Neural cell (in vitro differentiated cells): ENCODE measurements around the gene RHBDF2. TPM values are rescaled to one million over a fixed set of nuclear protein-coding genes. Genes with fewer than 3 reads are reported as not detected.

Experiments used
- H2AFZ ChIP-seq: fragments of 200-600, 300-800 bp; sonication (generic), shearing (Covaris generic); 2 replicates; pipeline ENCODE4 v1.6.0; 2014; ENCODE audit warnings: low read depth, mild to moderate bottlenecking, antibody characterized with exemption, low read length, moderate library complexity
- H3F3A ChIP-seq: fragments of 200-600 bp; shearing (Covaris generic); 2 replicates; pipeline ENCODE4 v1.6.1; 2016; ENCODE audit warnings: mild to moderate bottlenecking, moderate library complexity, mixed read lengths, antibody characterized with exemption, low read length; ENCODE audit not compliant: insufficient read depth, poor library complexity, severe bottlenecking
- H3K27ac ChIP-seq: fragments of 200-600, 300-800 bp; sonication (generic), shearing (Covaris generic); 2 replicates; pipeline ENCODE4 v1.5.1; 2014; ENCODE audit warnings: mild to moderate bottlenecking, low read length, moderate library complexity
- H3K27me3 ChIP-seq: fragments of 300-800, 200-600 bp; sonication (generic), shearing (Covaris generic); 2 replicates; pipeline ENCODE4 v1.6.0; 2014; ENCODE audit warnings: mild to moderate bottlenecking, low read depth, low read length, moderate library complexity; ENCODE audit not compliant: insufficient read depth
- H3K36me3 ChIP-seq: fragments of 300-800, 200-600 bp; sonication (generic), shearing (Covaris generic); 2 replicates; pipeline ENCODE4 v1.5.1; 2014; ENCODE audit warnings: mild to moderate bottlenecking, antibody characterized with exemption, low read length, moderate library complexity; ENCODE audit not compliant: insufficient read depth
- H3K4me2 ChIP-seq: fragments of 300-800, 200-600 bp; sonication (generic), shearing (Covaris generic); 2 replicates; pipeline ENCODE4 v1.6.0; 2014; ENCODE audit warnings: mild to moderate bottlenecking, low read length
- H3K4me3 ChIP-seq: fragments of 300-800, 200-600 bp; sonication (generic), shearing (Covaris generic); 2 replicates; pipeline ENCODE4 v1.5.1; 2014; ENCODE audit warnings: mild to moderate bottlenecking, low read length, moderate library complexity
- H3K79me2 ChIP-seq: fragments of 200-600 bp; shearing (Covaris generic); replicated peaks from 2 replicates; pipeline ENCODE4 v1.6.0; 2014; ENCODE audit warnings: mild to moderate bottlenecking, low read length, moderate library complexity; ENCODE audit not compliant: insufficient read depth
- H3K9ac ChIP-seq: fragments of 300-800, 200-600 bp; sonication (generic), shearing (Covaris generic); 2 replicates; pipeline ENCODE4 v1.6.1; 2016; ENCODE audit warnings: mild to moderate bottlenecking, low read length, mixed read lengths
- H3K9me2 ChIP-seq: fragments of 200-600 bp; shearing (Covaris generic); 2 replicates; pipeline ENCODE4 v1.6.1; 2016; ENCODE audit warnings: mild to moderate bottlenecking, low read length, mixed read lengths; ENCODE audit not compliant: insufficient read depth
- H3K9me3 ChIP-seq: fragments of 200-600, 300-800 bp; sonication (generic), shearing (Covaris generic); 2 replicates; pipeline ENCODE4 v1.6.1; 2016; ENCODE audit warnings: mild to moderate bottlenecking, mixed run types, low read length, moderate library complexity, mixed read lengths
- H4K20me1 ChIP-seq: fragments of 200-600 bp; shearing (Covaris generic); 2 replicates; pipeline ENCODE4 v1.6.1; 2016; ENCODE audit warnings: mild to moderate bottlenecking, mixed run types; ENCODE audit not compliant: insufficient read depth
- CTCF ChIP-seq: fragments of 450-650 bp; IDR thresholded peaks from 2 replicates; pipeline ENCODE4 v1.5.1; 2014; ENCODE audit warnings: antibody characterized with exemption, mild to moderate bottlenecking, moderate library complexity; ENCODE audit not compliant: poor library complexity, severe bottlenecking
- EP300 ChIP-seq: fragments of 450-650 bp; conservative IDR thresholded peaks from 2 replicates; pipeline ENCODE4 v1.6.1; 2014; ENCODE audit warnings: antibody characterized with exemption, mild to moderate bottlenecking, moderate library complexity; ENCODE audit not compliant: poor library complexity, severe bottlenecking
- EZH2 ChIP-seq: fragments of 200-600, 300-800 bp; shearing (Covaris generic), sonication (generic); IDR thresholded peaks from 2 replicates; pipeline ENCODE4 v1.6.1; 2014; ENCODE audit warnings: antibody characterized with exemption, low read length, borderline replicate concordance, mild to moderate bottlenecking; ENCODE audit not compliant: insufficient read depth, poor library complexity, severe bottlenecking
- MXI1 ChIP-seq: fragments of 450-650 bp; conservative IDR thresholded peaks from 2 replicates; pipeline ENCODE4 v1.6.1; 2014; ENCODE audit warnings: antibody characterized with exemption, mild to moderate bottlenecking; ENCODE audit not compliant: poor library complexity, severe bottlenecking
- POLR2AphosphoS5 ChIP-seq: IDR thresholded peaks from 2 replicates; pipeline ENCODE4 v1.6.1; 2012
- RAD21 ChIP-seq: fragments of 450-650 bp; conservative IDR thresholded peaks from 2 replicates; pipeline ENCODE4 v1.6.1; 2014; ENCODE audit warnings: antibody characterized with exemption, mild to moderate bottlenecking, moderate library complexity
- REST ChIP-seq: IDR thresholded peaks from 2 replicates; pipeline ENCODE4 v1.6.1; 2012; ENCODE audit warnings: borderline replicate concordance
- SMC3 ChIP-seq: fragments of 450-650 bp; conservative IDR thresholded peaks from 2 replicates; pipeline ENCODE4 v1.6.1; 2014; ENCODE audit warnings: antibody characterized with exemption, mild to moderate bottlenecking, moderate library complexity; ENCODE audit not compliant: poor library complexity
- TAF1 ChIP-seq: IDR thresholded peaks from 2 replicates; pipeline ENCODE4 v1.6.1; 2012; ENCODE audit warnings: low read depth
- polyA plus RNA-seq: library from polyadenylated mRNA; depleted of rRNA; stranded (reverse); fragments of >200 nt; gene quantifications from 2 replicates; pipeline ENCODE4 v1.2.3, GENCODE V29; 2014

The RHBDF2 gene
- polyA plus RNA-seq, 1 donor from 2014 or later = not detected

GRCh38 chr17:76469991-76470739, 31.1 kb downstream of the RHBDF2 start:
- no peak overlapping the region for H3K4me2 ChIP-seq
- H3K9me2 ChIP-seq = no peaks in the 10 kb centered on the region
- TF ChIP-seq RAD21 = no peak
- no peak for TF ChIP-seq CTCF
- no peak for TF ChIP-seq MXI1
- TF ChIP-seq TAF1 = no peak
- TF ChIP-seq SMC3 = no peak
- TF ChIP-seq REST = no peak
- TF ChIP-seq EZH2 = no peak
- TF ChIP-seq POLR2AphosphoS5 = no peak
- TF ChIP-seq EP300 = no peak
- H3K36me3 ChIP-seq = no peaks in the 10 kb centered on the region
- H3F3A ChIP-seq = no peaks in the 10 kb centered on the region
- H3K27ac ChIP-seq = no peak overlapping the region
- no peak overlapping the region for H2AFZ ChIP-seq
- H3K27me3 ChIP-seq = no peaks in the 10 kb centered on the region
- no peaks in the 10 kb centered on the region for H3K79me2 ChIP-seq
- H3K9me3 ChIP-seq = no peaks in the 10 kb centered on the region
- no peak overlapping the region for H3K9ac ChIP-seq
- no peak overlapping the region for H3K4me3 ChIP-seq
- no peaks in the 10 kb centered on the region for H4K20me1 ChIP-seq

GRCh38 chr17:76469076-76469990, 31.9 kb downstream of the RHBDF2 start:
- no peak overlapping the region for H2AFZ ChIP-seq
- no peaks in the 10 kb centered on the region for H3K9me3 ChIP-seq
- H3F3A ChIP-seq = no peaks in the 10 kb centered on the region
- H3K4me2 ChIP-seq = no peak overlapping the region
- no peaks in the 10 kb centered on the region for H4K20me1 ChIP-seq
- no peak overlapping the region for H3K27ac ChIP-seq
- no peak overlapping the region for H3K9ac ChIP-seq
- no peak for TF ChIP-seq EZH2
- TF ChIP-seq MXI1 = no peak
- no peak for TF ChIP-seq TAF1
- TF ChIP-seq CTCF = no peak
- TF ChIP-seq RAD21 = no peak
- no peak for TF ChIP-seq SMC3
- no peak for TF ChIP-seq EP300
- no peak for TF ChIP-seq POLR2AphosphoS5
- TF ChIP-seq REST = no peak
- H3K79me2 ChIP-seq = no peaks in the 10 kb centered on the region
- no peak overlapping the region for H3K4me3 ChIP-seq
- H3K27me3 ChIP-seq = no peaks in the 10 kb centered on the region
- H3K36me3 ChIP-seq = no peaks in the 10 kb centered on the region
- H3K9me2 ChIP-seq = no peaks in the 10 kb centered on the region
